ENCODE data around the gene ZNF626. TPM values are rescaled to one million over a fixed set of nuclear protein-coding genes. Genes with fewer than 3 reads are reported as not detected.

The ZNF626 gene
- total RNA-seq (10 to 100 TPM; 12.9 to 26.2 (median 13.9) TPM), polyA plus RNA-seq (1 to 10 TPM; 3.8 to 6.0 (median 4.8) TPM)
- long read RNA-seq, donor 1, full-length matches to known transcripts, result 4 of 4 reads
- long read RNA-seq, donor 1, partial matches to known transcripts, result 0 of 4 reads
- long read RNA-seq, donor 1, other reads (novel, unspliced or antisense), result 0 of 4 reads
- long read RNA-seq, donor 2, full-length matches to known transcripts, result 5 of 5 reads
- long read RNA-seq, donor 2, partial matches to known transcripts, result 0 of 5 reads
- long read RNA-seq, donor 2, other reads (novel, unspliced or antisense), result 0 of 5 reads

- Histone ChIP-seq H3K27ac (peak within 1 kb of the TSS; percentile 53 to 90 (median 84)), H3K4me1 (peaks cover 8 to 47% (median 23%) of the 10 kb centered on the region in 6 donors), H3K9me3 (peaks cover 0 to 71% (median 50%) of the 10 kb centered on the region in 8 donors), H3K27me3 (replicated peaks in 1 of 7) (no peaks in the 10 kb centered on the region), H3K4me3 (peak within 1 kb of the TSS; percentile 56 to 91 (median 64)), H3K36me3 (peaks cover 0 to 38% (median 17%) of the 10 kb centered on the region in 6 donors)
- TF ChIP-seq CTCF (IDR thresholded peaks at IDR 0.05 in 8 of 11, conservative IDR thresholded peaks at IDR 0.05 in 3 of 11) (no peak), POLR2A (IDR thresholded peaks at IDR 0.05) (no peak), POLR2AphosphoS5 (IDR thresholded peaks at IDR 0.05) (peak; percentile 72 to 89 (median 89))
- peak; percentile 90 for DNase-seq
- WGBS, 5 donors, result 1 to 2% (median 2%) methylated on average over 19 to 25 of the region's 25 CpGs
- intact Hi-C loops (cut with DNase I; ENCODE audit: low total_unique reads), result no loop called here
Measured at GRCh38 chr19:20661150-20661819, at the start of gene ZNF626. Gene ZNF626 (minus strand): TSS chr19:20661571. CDS start chr19:20661446, 125 bp downstream.

- no peak overlapping the region for H3K27ac ChIP-seq
- H3K36me3 ChIP-seq, result no peaks in the 10 kb centered on the region
- peaks cover 0 to 56% (median 9%) of the 10 kb centered on the region in 8 donors for H3K9me3 ChIP-seq
- no peak for TF ChIP-seq CTCF (IDR thresholded peaks at IDR 0.05 in 8 of 11, conservative IDR thresholded peaks at IDR 0.05 in 3 of 11)
- H3K4me3 ChIP-seq, result no peak overlapping the region
- no peaks in the 10 kb centered on the region for H3K27me3 ChIP-seq (replicated peaks in 1 of 7)
- H3K4me1 ChIP-seq, result no peaks in the 10 kb centered on the region
- DNase-seq, result no peak
- intact Hi-C loops (cut with DNase I; ENCODE audit: low total_unique reads), result no loop called here
- 84 to 94% (median 89%) methylated on average over 9 of the region's 9 CpGs for WGBS, 5 donors
Measured at GRCh38 chr19:20669263-20669662, 7.9 kb upstream of the ZNF626 start.

- no peak for DNase-seq
- H3K36me3 ChIP-seq, result no peaks in the 10 kb centered on the region
- H3K27ac ChIP-seq, result no peak overlapping the region
- H3K4me3 ChIP-seq, result no peak overlapping the region
- H3K4me1 ChIP-seq, result no peaks in the 10 kb centered on the region
- 93 to 96% (median 94%) methylated on average over 4 of the region's 4 CpGs for WGBS, 5 donors
- no peaks in the 10 kb centered on the region for H3K27me3 ChIP-seq (replicated peaks in 1 of 7)
- TF ChIP-seq POLR2A (IDR thresholded peaks at IDR 0.05), result no peak
- no peak for TF ChIP-seq CTCF (IDR thresholded peaks at IDR 0.05 in 8 of 11, conservative IDR thresholded peaks at IDR 0.05 in 3 of 11)
- TF ChIP-seq POLR2AphosphoS5 (IDR thresholded peaks at IDR 0.05), result no peak
- H3K9me3 ChIP-seq, result peaks cover 0 to 62% (median 11%) of the 10 kb centered on the region in 8 donors
- intact Hi-C loops (cut with DNase I; ENCODE audit: low total_unique reads), result no loop called here
Measured at GRCh38 chr19:20667281-20667680, 5.9 kb upstream of the ZNF626 start.
